HEK293T (cell line): ENCODE data around the gene VAV2.

Experiments used
- ARNT ChIP-seq: fragments of 450-650 bp; IDR thresholded peaks from 2 replicates; pipeline ENCODE4 v1.6.1; 2017; ENCODE audit warnings: mild to moderate bottlenecking
- BHLHE40 ChIP-seq: fragments of 450-650 bp; IDR thresholded peaks from 2 replicates; pipeline ENCODE4 v1.6.1; 2016; ENCODE audit warnings: mild to moderate bottlenecking, moderate library complexity, borderline replicate concordance
- CTBP1 ChIP-seq: fragments of 450-650 bp; IDR thresholded peaks from 2 replicates; pipeline ENCODE4 v1.6.1; 2016; ENCODE audit warnings: borderline replicate concordance
- ELF4 ChIP-seq: fragments of 450-650 bp; IDR thresholded peaks from 2 replicates; pipeline ENCODE4 v1.6.1; 2017; ENCODE audit warnings: antibody characterized with exemption
- FOXA1 ChIP-seq: fragments of 450-650 bp; IDR thresholded peaks from 2 replicates; pipeline ENCODE4 v1.6.1; 2016; ENCODE audit warnings: mild to moderate bottlenecking
- FOXK2 ChIP-seq: fragments of 450-650 bp; IDR thresholded peaks from 2 replicates; pipeline ENCODE4 v1.6.1; 2016; ENCODE audit warnings: mild to moderate bottlenecking
- FOXM1 ChIP-seq: fragments of 450-650 bp; IDR thresholded peaks from 2 replicates; pipeline ENCODE4 v1.6.1; 2017; ENCODE audit warnings: mild to moderate bottlenecking, borderline replicate concordance
- L3MBTL2 ChIP-seq: fragments of 450-650 bp; conservative IDR thresholded peaks from 2 replicates; pipeline ENCODE4 v1.6.1; 2016; ENCODE audit warnings: mild to moderate bottlenecking
- NFRKB ChIP-seq: fragments of 450-650 bp; IDR thresholded peaks from 2 replicates; pipeline ENCODE4 v1.6.1; 2016; ENCODE audit warnings: mild to moderate bottlenecking, moderate library complexity
- SP1 ChIP-seq: fragments of 450-650 bp; IDR thresholded peaks from 2 replicates; pipeline ENCODE4 v1.6.1; 2017
- SUZ12 ChIP-seq: fragments of 450-650 bp; IDR thresholded peaks from 2 replicates; pipeline ENCODE4 v1.6.1; 2016; ENCODE audit warnings: mild to moderate bottlenecking
- TARDBP ChIP-seq: fragments of 450-650 bp; IDR thresholded peaks from 2 replicates; pipeline ENCODE4 v1.6.1; 2016
- ZNF384 ChIP-seq: fragments of 450-650 bp; IDR thresholded peaks from 2 replicates; pipeline ENCODE4 v1.6.1; 2016

DNA sequence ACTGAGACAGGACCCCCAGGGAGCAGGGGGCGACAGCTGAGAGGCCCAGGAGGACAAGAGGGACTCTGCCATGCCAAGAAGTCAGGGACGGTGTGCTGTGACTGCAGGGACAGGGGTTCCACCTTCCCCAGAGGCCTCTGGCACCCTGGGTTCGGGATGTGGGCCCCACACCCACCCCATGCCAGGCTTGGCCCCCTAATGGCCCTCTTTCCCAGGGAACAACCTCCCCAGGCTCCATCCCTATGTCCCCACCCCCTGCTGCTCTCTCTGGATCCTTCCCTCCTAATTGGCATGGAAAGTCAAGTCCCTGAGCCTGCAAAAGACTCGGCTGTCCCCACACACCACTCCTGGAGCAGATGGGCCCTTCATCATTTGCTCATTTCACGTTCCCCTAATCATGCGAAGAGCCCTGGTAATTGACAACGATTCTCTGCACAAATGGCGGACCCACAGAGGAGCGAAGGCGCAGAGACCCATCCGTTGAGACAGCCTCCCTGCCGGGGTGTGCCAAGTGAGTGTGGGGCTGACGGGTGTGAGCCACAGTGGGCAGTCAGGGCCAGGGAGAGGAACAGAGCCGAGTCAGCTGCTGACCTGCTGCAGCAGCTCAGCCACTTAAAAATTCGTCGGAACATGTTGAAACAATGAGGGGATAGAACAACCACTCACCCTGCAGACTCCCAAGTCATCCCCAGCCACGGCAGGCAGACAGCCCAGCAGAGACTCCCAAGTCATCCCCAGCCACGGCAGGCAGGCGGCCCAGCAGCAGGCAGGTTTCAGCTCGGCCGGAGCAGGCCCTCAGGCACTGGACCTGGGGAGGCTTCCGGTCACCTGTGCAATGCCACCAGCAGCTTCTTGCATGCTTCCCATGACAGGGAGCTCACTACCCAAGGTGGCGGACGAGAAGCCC is 109.0 kb downstream of the VAV2 start:
- TF ChIP-seq ARNT (no peak), ELF4 (no peak), FOXA1 (no peak), NFRKB (no peak), TARDBP (no peak), FOXM1 (no peak), SP1 (no peak), ZNF384 (no peak), SUZ12 (no peak), FOXK2 (no peak), BHLHE40 (no peak), CTBP1 (no peak), L3MBTL2 (no peak)
